GM12864 (cell line): Measurements from ENCODE around the gene DGCR8.

ENCODE experiments used
- DNase-seq: peaks from one replicate; pipeline ENCODE4 v3.0.0-alpha.2; 2011; ENCODE audit warnings: low read depth
- H3K4me3 ChIP-seq: 2 replicates; pipeline ENCODE4 v1.5.1; 2011; ENCODE audit warnings: mild to moderate bottlenecking, low read depth, low read length, control low read depth
- CTCF ChIP-seq: IDR thresholded peaks from 2 replicates; pipeline ENCODE4 v1.5.1; 2011; ENCODE audit warnings: low read depth, mild to moderate bottlenecking, moderate library complexity, low read length, control low read depth, inconsistent platforms; ENCODE audit errors: missing control alignments

The DGCR8 gene

GRCh38 chr22:20108757-20109230 is 28.8 kb downstream of the DGCR8 start:
- no peak for DNase-seq
- H3K4me3 ChIP-seq = no peak overlapping the region
- no peak for TF ChIP-seq CTCF

GRCh38 chr22:20109411-20110358 is 29.6 kb downstream of the DGCR8 start:
- no peak for DNase-seq
- H3K4me3 ChIP-seq = no peak overlapping the region
- no peak for TF ChIP-seq CTCF

GRCh38 chr22:20110359-20110985 is 30.4 kb downstream of the DGCR8 start:
- TF ChIP-seq CTCF = no peak
- no peak overlapping the region for H3K4me3 ChIP-seq
- no peak for DNase-seq

- no peak overlapping the region for H3K4me3 ChIP-seq
- no peak for DNase-seq
- peak; percentile 58 for TF ChIP-seq CTCF
These were observed 31.1 kb downstream of the DGCR8 start for GRCh38 chr22:20111045-20111688.

DNA sequence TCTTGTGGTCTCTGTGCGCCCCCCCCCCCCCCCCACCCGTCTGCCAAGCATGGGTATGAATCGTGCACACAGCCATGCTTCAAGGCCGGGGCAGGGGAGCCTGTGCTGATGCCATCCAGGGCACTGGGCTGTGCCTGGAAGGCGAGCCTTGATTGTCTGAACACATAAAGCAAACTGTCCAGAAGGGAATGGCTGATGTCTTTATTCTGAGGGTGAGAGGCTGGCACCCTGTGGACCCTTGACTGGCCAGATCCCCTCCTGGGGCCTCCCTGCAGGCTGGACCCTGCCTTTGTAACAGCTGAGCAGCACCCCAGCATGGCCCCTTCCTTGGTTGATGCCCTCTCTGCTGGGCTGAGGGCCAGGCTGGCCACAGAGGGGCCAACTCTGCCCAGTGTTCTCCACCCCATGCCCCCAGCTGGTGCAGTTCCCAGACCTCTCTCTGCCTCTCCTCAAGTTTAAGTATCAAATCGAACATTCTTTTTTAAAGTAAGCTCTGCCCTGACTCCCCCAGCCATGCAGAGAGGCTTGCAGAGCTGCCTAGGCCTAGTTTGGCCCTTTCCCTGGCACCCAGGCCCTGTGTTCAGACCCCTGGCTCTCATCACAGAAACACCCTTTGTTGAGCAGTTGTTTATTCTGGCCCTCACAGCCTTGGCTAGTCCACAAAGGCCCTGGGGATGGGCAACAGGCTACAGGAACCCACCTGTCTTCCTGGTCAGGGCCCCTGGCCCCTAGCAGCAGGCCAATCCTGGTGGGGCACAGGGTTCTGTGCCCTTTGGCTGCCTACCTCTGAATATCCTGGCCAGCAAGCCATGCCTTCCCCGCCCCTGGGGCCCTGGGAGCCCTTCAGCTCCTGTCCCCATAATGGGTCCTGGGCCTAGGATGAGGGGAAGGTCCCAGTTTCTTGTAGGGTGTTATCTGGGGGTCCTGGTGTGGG is 31.9 kb downstream of the DGCR8 start:
- DNase-seq = no peak
- no peak for TF ChIP-seq CTCF
- H3K4me3 ChIP-seq = no peak overlapping the region
